ENCODE data around the gene WNT3.

DNA sequence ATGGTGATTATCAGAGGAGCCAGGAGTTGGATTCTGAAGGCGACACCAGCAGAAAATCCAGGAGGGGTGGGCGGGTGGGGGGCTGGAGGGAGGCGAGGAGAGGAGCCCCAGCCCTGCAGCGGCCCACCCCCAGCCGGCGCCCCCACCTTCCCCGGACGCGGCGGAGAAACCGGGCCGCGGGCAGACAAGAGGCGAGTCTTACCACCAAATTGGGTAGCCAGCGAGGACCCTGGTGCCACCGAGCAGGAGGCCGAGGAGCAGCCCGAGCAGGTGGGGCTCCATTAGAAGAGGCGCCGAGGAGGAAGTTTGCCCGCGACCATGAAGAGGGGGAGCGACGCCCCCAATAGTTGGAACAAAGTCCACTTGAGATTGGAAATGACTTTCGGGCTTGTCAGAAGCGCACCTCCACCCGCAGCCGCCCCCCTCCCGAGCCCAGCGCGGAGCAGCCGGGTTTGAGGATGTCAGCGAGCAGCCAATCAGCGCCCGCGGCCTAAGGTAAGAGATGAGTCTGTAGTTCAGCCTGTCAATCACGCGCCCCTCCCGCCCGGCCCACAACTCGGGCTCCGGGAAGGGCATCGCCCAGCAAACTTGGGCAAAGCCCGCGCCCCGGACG lies at the start of gene WNT3:
- TF ChIP-seq CTCF (IDR thresholded peaks at IDR 0.05), result no peak
- TF ChIP-seq POLR2A (IDR thresholded peaks at IDR 0.05; ENCODE audit: low read length), result no peak
- no peak for TF ChIP-seq KDM1A (IDR thresholded peaks at IDR 0.05; ENCODE audit: low read depth)
- TF ChIP-seq CHD4 (IDR thresholded peaks at IDR 0.05; ENCODE audit: borderline replicate concordance), result no peak
- TF ChIP-seq CEBPB (IDR thresholded peaks at IDR 0.05), result no peak
- no peak for TF ChIP-seq SREBF2 (IDR thresholded peaks at IDR 0.05)
- no peak for TF ChIP-seq HOXA7 (CRISPR knock-in tag; IDR thresholded peaks at IDR 0.05)
- TF ChIP-seq EP300 (IDR thresholded peaks at IDR 0.05), result no peak
- TF ChIP-seq, protein P1, sequence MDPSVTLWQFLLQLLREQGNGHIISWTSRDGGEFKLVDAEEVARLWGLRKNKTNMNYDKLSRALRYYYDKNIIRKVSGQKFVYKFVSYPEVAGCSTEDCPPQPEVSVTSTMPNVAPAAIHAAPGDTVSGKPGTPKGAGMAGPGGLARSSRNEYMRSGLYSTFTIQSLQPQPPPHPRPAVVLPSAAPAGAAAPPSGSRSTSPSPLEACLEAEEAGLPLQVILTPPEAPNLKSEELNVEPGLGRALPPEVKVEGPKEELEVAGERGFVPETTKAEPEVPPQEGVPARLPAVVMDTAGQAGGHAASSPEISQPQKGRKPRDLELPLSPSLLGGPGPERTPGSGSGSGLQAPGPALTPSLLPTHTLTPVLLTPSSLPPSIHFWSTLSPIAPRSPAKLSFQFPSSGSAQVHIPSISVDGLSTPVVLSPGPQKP (IDR thresholded peaks at IDR 0.05; ENCODE audit: low read depth, low read length), result no peak
- TF ChIP-seq JUNB (IDR thresholded peaks at IDR 0.05), result no peak
- no peak for TF ChIP-seq REST (IDR thresholded peaks at IDR 0.05)
- TF ChIP-seq MAFK (IDR thresholded peaks at IDR 0.05; ENCODE audit: partially characterized antibody), result no peak
- no peak for TF ChIP-seq GATA3 (IDR thresholded peaks at IDR 0.05; ENCODE audit: borderline replicate concordance)
- TF ChIP-seq ESRRA (IDR thresholded peaks at IDR 0.05; ENCODE audit: borderline replicate concordance, low read length), result no peak

All from A549 (cell line).